Neutrophil (primary cell): Measurements from ENCODE around the gene PFKFB3.
A peak's percentile ranks its signal among the peaks of the same experiment; 100 is the strongest.

ENCODE experiments used
- H3K27ac ChIP-seq: fragments of 200-600 bp; sonication (generic); 2 replicates; pipeline ENCODE4 v1.5.1; 2016; ENCODE audit warnings: mild to moderate bottlenecking, moderate library complexity
- H3K27me3 ChIP-seq: fragments of 200-600 bp; sonication (generic); 2 replicates; pipeline ENCODE4 v1.6.0; 2016; ENCODE audit warnings: mild to moderate bottlenecking
- H3K36me3 ChIP-seq: fragments of 200-600 bp; sonication (generic); 2 replicates; pipeline ENCODE4 v1.5.1; 2017
- H3K4me1 ChIP-seq, 2 experiments: fragments of 200-600 bp in 1 of 2; sonication (generic) in 1 of 2; 1 replicate in 1 of 2; 2 replicates in 1 of 2; pipeline versions ENCODE4 v1.5.1 to v1.6.1; 2013 to 2016; ENCODE audit warnings: low read depth in 1 of 2, low read length in 1 of 2, mild to moderate bottlenecking in 1 of 2, moderate library complexity in 1 of 2; ENCODE audit not compliant: control insufficient read depth in 1 of 2, insufficient read depth in 1 of 2
- H3K4me3 ChIP-seq, 2 experiments: fragments of 200-600 bp in 1 of 2; sonication (generic) in 1 of 2; 1 replicate in 1 of 2; 2 replicates in 1 of 2; pipeline ENCODE4 v1.5.1; 2013 to 2016; ENCODE audit warnings: low read depth in 1 of 2, low read length in 1 of 2, mild to moderate bottlenecking in 1 of 2, moderate library complexity in 1 of 2
- H3K9me3 ChIP-seq: fragments of 200-600 bp; sonication (generic); 2 replicates; pipeline ENCODE4 v1.5.1; 2016
- CTCF ChIP-seq: fragments of 200-600 bp; sonication (generic); IDR thresholded peaks from 2 replicates; pipeline ENCODE4 v1.5.1; 2016; ENCODE audit warnings: antibody characterized with exemption

Gene PFKFB3

GRCh38 chr10:6215241-6215640 lies 12.5 kb downstream of the PFKFB3 start:
- peak overlapping the region; percentile 46 for H3K27ac ChIP-seq
- TF ChIP-seq CTCF = no peak
- H3K27me3 ChIP-seq = no peaks in the 10 kb centered on the region
- H3K36me3 ChIP-seq = peaks cover 75% of the 10 kb centered on the region
- H3K4me3 ChIP-seq = no peak overlapping the region
- peaks cover 11 to 16% of the 10 kb centered on the region in 2 experiments for H3K4me1 ChIP-seq
- peaks cover 4% of the 10 kb centered on the region for H3K9me3 ChIP-seq

- H3K36me3 ChIP-seq = peaks cover 81% of the 10 kb centered on the region
- H3K9me3 ChIP-seq = peaks cover 4% of the 10 kb centered on the region
- H3K27ac ChIP-seq = peak overlapping the region; percentile 46
- H3K27me3 ChIP-seq = no peaks in the 10 kb centered on the region
- no peak overlapping the region for H3K4me3 ChIP-seq
- H3K4me1 ChIP-seq = peaks cover 11 to 15% of the 10 kb centered on the region in 2 experiments
- no peak for TF ChIP-seq CTCF
Measured at GRCh38 chr10:6215683-6216484, 13.2 kb downstream of the PFKFB3 start.

DNA sequence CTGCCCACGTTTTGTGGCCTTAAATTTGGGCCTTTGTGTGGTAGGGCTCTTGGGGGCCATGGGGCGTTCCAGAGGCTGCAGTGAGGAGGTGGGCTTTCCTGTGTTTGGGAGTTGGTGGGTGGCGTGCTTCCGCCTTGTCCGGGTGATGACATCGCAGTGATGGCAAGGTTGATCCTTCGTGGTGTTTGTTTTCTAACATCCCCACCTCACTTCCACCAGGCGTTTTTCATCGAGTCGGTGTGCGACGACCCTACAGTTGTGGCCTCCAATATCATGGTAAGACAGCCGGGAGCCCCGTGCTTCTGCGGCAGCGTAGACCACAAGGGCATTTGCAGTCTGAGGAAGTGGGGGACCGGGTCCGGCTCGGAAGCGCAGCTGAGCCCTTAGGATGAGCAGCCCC lies 14.2 kb downstream of the PFKFB3 start:
- Histone ChIP-seq H3K4me1 (peaks cover 3 to 5% of the 10 kb centered on the region in 2 experiments), H3K27ac (peak overlapping the region; percentile 46), H3K9me3 (peaks cover 4% of the 10 kb centered on the region), H3K4me3 (no peak overlapping the region), H3K36me3 (peaks cover 92% of the 10 kb centered on the region), H3K27me3 (no peaks in the 10 kb centered on the region)
- no peak for TF ChIP-seq CTCF

- peaks cover 0 to 3% of the 10 kb centered on the region in 2 experiments for H3K4me1 ChIP-seq
- H3K27ac ChIP-seq = peak overlapping the region; percentile 46
Measured at GRCh38 chr10:6217611-6218010, 14.9 kb downstream of the PFKFB3 start.

DNA sequence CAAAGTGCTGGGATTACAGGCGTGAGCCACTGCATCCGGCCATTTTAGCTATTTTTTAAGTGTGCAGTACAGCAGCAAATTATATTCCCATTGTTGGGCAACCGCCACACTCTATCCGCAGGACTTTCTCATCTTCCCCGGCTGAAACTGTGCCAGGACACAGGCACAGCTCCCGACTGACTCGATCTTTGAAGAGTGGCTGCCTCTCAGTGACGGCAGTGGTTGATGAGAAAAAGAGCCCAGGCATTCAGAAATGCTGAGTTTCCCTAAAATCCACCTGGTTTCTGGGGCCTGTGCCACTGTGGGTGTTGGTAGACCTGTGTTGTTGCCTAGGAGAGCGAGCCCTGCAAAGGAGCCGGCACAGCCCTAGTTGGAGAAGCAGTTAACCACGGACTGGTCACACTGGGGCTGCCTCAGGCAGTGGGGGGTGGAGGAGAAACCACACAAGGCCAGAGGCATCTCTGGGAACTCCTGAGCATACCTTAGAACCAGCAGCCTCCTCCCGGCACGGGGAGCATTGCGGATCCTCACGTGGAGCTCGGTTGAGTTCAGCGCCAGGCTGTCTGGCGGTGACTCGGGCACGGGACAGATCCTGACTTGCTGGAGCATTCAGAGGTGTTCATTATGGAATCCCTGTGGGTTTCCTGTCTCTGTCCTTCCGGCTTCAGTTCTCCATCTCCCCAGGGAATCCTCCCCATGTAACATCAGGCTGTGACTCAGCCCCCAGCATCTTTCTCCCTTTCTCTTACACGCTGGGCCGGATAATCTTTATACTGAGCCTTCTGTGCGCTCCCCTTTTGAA lies 16.2 kb downstream of the PFKFB3 start:
- Histone ChIP-seq H3K36me3 (peaks cover 100% of the 10 kb centered on the region), H3K9me3 (peaks cover 4% of the 10 kb centered on the region), H3K4me3 (no peak overlapping the region), H3K27ac (peak overlapping the region; percentile 29), H3K4me1 (no peaks in the 10 kb centered on the region), H3K27me3 (no peaks in the 10 kb centered on the region)
- no peak for TF ChIP-seq CTCF

More at GRCh38 chr10:6217611-6218010, 14.9 kb downstream of the PFKFB3 start:
- H3K27me3 ChIP-seq = no peaks in the 10 kb centered on the region
- peaks cover 4% of the 10 kb centered on the region for H3K9me3 ChIP-seq
- H3K36me3 ChIP-seq = peaks cover 99% of the 10 kb centered on the region
- TF ChIP-seq CTCF = no peak
- H3K4me3 ChIP-seq = no peak overlapping the region
